HG02852 (cell line): ENCODE measurements around the gene RAI14.
"Not testable (repeated sequence)": the region's sequence is repeated elsewhere in the genome, so short reads cannot be mapped to it uniquely, and the experiment has no call there.

Experiments
- ATAC-seq: cut with Tn5 transposase; IDR thresholded peaks from one replicate; pipeline ENCODE4 v1.9.1; 2021; ENCODE audit warnings: mild to moderate bottlenecking, moderate library complexity; ENCODE audit not compliant: unreplicated experiment

RAI14 gene

DNA sequence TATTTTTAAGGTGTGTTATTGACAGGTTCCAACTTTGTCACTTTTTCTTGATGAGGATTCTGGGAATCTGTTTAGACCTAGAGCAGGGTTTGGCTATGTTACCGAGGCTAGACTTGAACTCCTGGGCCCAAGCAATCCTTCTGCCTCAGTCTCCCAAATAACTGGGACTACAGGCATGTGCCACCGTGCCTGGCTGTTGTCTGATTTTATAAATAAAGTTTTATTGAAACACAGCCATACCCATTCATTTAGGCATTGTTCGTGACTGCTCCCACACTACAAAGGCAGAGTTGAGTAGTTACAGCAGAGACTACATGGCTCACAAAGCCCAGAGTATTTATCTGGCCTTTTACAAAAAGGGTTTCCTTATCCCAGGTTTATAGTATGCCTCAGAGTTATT lies 102.4 kb downstream of the RAI14 start:
- no peak for ATAC-seq

DNA sequence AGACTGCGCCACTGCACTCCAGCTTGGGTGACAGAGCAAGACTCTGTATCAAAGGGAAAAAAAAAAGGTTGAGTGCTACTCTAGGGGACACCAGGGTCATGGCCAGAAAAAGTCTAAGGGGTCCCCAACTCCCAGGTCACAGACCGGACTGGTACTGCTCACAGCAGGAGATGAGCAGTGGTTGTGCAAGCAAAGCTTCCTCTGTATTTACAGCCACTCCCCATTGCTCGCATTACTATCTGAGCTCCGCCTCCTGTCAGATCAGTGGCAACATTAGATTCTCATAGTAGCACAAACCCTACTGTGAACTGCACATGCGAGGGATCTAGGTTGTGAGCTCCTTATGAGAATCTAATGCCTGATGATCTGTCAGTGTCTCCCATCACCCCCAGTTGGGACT lies 103.1 kb downstream of the RAI14 start:
- not testable (repeated sequence) for ATAC-seq

DNA sequence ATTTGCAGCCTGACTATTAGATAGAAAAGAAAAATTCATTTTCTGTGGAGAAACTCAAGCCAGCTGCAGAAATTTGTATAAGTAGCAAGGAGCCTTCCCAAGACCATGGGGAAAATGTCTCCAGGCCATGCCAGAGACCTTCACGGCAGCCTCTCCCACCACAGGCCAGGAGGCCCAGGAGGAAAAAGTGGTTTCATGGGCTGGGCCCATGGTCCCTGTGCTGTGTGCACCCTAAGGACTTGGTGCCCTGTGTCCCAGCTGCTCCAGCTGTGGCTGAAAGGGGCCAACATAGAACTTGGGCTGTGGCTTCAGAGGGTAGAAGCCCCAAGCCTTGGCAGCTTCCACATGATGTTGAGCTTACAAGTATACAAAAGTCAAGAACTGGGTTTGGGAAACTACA lies 109.5 kb downstream of the RAI14 start:
- ATAC-seq: no peak

DNA sequence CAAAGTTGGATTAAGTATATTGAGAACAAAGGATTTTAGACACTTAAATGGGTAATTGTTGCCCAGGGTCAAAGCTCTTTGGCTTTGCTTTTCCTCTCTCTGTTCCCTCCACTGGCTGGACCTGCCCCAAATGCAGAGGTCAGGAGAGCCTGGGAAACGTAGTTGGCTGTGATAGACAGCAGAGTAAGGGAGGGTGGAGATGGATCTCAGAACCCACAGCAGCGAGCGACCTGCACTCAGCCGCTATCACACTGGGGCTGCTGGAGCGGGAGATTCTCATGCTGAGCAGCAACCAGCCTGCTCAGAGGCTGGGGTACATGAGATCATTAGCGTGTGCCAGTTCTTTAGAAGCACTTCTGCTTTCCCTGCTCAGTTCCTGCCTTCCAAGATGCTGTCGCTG lies 111.1 kb downstream of the RAI14 start:
- ATAC-seq: no peak

DNA sequence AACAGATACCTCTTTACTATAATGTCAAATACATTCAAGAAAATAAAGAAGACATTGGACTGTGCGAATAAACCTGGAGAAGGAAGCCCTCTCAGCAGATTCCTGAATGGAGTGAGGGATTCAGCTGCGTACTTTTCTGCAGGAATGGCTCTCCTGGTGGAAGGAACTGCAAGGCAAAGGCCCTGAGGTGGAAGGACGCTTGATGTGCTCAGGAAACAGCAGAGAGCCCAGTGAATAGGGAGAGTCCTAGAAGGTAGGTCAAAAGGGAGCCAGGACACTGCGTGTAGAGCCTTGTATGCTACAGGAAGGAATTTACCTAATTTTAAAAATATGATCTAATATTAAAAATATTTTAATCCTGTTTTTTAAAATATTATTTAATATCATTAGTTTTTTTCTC lies 114.4 kb downstream of the RAI14 start:
- ATAC-seq: no peak

DNA sequence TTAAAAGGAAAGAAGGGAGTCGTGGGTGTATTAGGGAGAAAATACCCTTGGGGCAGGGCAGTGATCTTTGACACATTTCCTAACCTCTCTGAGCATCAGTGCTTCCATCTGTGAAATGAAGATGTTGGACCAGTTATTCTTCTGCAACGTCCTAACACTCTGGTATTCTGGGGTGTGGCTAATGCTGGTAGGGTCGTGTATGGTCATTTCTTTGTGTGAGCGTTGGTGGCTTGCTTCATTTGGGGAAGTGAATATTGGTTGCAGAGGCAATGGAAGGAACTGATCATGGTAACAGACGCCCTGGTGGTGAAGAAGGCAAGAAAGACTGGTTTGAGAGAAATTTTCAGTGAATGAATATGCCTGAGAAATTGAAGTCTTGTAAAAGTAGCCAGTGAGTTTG lies 114.9 kb downstream of the RAI14 start:
- no peak for ATAC-seq

DNA sequence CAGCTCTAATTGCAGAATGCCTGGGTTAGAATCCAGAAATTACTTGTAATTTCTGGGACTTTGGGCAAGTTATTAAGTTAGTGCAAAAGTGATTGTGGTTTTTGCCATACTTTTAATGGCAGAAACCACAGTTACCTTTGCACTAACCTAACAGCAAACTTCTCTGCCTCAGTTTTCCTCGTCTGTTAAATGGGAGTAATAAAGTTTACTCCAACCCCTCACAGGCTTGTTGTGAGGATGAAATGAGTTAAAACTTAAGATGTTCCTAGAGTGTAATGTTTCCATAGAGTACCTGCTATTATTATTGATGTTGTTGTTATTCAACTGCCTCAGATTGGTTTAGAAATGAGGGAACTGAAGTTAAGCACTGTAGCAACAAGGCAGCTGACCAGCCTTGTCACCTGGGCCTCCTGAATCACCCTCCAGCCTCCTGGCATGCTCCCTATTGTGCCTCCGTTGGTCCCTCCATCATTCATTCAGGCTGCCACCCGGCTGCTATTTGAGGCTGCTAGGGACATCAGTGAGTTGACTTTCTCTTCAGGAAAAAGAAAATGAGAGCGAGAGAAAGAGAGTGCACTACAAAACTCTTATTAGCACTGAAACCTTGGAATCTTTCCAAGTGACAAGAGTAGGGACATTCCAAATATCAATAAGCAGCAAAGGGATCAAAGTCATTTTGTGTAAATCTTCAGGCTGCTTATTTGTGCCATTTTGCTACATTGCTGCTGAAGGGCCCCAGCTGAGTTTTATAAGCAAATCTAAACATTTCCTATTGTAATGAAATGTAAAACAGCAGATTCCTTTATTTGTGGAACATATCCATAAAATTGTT lies 116.4 kb downstream of the RAI14 start:
- no peak for ATAC-seq

DNA sequence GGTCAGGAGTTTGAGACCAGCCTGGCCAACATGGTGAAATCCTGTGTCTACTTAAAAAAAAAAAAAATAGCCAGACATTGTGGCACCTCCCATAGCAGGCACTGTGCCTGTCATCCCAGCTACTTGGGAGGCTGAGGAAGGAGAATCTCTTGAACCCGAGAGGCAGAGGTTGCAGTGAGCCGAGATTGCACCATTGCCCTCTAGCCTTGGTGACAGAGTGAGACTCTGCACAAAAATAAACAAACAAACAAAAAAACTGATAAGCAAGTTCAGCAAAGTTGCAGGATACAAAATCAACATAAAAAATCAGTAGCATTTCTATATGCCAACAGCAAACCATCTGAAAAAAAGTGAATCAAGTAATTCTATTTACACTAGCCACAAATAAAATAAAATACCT lies 118.0 kb downstream of the RAI14 start:
- no peak for ATAC-seq

DNA sequence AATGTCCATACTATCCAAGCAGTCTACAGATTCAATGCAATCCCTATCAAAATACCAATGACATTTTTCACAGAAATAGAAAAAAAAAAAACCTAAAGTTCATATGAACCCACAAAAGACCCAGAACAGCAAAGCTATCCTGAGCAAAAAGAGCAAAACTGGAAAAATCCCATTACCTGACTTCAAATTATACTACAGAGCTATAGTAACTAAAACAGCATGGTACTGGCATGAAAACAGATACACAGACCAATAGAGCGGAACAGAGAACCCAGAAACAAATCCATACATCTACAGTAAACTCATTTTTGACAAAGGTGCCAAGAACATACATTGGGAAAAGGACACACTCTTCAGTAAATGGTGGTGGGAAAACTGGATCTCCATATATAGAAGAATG lies 118.5 kb downstream of the RAI14 start:
- ATAC-seq: not testable (repeated sequence)

DNA sequence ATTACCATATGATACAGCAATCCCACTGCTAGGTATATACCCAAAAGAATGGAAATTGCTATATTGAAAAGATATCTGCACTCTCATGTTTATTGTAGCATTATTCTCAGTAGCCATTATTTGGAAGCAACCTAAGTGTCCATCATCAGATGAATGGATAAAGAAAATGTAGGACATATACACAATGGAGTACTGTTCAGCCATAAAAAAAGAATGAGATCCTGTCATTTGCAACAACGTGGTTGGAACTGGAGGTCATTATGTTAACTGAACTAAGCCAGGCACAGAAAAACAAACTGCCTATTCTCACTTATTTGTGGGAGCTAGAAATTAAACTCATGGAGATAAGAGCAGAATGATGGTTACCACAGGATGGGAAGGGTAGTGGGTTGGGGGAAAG lies 119.8 kb downstream of the RAI14 start:
- no peak for ATAC-seq

DNA sequence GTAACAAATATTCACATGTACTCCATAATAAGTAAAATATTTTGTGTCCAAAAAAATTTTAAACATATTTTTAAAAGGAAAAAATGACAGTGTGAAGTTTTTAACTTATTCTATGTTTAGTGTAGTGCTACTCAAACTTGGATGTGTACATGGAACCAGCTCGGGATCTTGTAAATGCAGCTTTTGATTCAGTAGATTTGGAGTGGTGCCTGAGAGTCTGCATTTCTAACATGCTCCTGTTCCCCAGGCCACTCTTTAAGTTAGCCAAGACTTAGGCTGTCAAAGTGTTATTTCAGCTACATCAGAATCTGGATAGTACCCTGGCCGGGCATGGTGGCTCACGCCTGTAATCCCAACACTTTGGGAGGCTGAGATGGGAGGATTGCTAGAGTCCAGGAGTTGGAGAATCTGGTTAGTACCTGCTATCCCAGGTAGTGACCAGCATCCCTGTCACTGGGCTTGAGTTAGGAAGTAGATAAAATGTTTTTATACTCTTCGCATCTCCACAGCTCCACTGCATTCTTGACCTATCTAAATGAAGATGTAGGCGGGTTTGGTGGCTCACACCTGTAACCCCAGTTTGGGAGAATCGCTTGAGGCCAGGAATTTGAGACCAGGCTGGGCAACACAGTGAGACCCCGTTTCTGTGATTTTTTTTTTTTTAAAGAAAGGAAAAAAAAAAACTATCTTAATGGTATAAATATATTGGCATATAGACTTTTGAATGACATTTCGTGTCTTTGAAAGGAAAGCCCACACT lies 122.1 kb downstream of the RAI14 start:
- no peak for ATAC-seq

DNA sequence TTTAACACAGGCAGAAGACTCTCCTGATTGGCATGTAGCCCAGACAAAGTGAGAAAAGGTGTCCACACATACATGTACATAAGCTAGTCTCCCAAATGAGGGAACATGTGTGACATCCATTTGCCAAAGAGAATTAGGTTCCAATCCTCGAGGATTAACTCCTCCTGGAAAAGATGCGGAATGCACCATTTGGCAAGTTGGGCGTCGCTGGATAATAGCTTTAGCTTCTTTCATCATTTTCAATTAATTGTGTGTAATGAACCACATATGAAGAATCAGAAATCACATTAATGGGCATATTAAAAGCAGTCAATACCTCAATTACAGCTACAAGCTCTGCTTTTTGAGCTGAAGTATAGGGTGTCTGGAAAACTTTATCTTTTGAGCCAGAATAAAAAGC lies 127.8 kb downstream of the RAI14 start:
- ATAC-seq: not testable (repeated sequence)

DNA sequence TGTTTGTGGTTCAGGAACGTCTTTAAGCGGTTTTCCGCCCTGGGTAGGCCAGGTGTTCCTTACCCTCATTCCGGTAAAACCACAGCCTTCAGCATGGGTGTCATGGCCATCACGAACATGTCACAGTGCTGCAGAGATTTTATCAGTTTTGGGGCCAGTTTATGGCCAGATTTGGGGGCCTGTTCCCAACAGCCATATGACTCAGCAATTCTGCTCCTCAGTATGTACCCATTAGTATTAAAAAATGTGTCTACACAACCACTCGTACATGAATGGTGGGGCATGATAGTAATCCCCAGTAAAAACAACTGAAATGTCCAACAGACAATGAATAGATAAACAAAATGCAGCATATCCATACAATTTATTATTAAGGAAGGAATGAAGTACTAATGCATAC lies 130.9 kb downstream of the RAI14 start:
- ATAC-seq: no peak

DNA sequence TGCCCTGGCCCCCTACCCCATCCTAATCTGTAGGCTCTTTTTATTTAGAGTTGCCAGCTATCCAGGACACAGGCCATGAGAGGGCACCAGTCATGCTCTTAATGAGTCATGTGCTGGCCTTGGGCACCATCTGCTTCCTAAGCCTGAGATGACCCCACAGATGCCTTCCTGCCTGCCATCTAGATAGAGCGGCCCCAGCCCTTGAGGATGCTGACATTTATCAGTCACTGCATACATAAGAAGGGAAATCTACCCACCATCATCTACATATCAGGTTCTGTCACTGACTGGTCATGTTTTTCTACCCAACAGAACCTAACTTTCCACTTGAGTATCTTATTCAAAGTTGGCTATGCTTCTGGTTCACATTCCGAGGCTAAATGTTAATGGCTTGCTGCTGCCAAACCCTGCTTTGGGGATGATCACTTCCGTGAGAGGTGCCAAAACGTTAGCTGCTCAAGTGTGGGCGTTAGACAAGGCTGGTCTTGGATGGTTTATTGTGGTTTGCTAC lies 132.9 kb downstream of the RAI14 start:
- ATAC-seq: no peak

DNA sequence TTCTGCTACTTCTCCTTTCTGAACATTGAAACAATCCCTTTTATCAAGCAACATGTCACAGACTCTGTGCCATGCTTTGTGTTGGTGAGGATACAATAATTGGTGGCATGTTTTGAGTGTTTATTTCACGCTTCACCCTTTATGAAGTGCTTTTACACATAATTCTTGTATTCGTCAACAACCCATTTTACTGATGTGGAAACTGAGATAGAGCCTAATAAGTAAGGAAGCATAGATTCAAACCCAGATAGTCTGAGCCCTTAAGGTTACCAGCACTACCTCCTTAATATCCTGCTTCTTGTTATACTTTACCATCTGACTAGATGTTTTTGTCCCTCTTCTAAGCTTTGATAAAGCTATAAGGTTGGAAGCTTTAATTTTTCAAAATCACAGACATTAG lies 133.5 kb downstream of the RAI14 start:
- ATAC-seq: no peak

DNA sequence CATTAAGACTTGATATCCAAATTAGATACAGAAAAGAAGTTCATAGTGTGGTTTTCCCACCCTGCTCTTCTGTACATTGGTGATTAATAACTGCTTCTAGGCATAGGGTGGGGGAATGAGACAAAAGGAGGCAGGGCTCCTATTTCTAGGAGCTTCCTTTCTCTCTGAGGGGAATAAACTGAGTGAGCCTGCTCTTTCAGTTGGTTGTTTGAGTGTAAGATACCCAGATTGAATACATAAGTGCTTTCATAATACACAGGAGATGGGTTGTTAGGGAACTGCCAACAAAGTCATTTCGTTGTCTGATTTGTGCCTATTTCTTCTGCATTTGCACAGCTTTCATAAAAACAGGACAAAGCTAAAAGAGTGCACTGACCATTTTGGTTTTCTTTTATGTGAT lies 133.9 kb downstream of the RAI14 start:
- ATAC-seq: no peak

DNA sequence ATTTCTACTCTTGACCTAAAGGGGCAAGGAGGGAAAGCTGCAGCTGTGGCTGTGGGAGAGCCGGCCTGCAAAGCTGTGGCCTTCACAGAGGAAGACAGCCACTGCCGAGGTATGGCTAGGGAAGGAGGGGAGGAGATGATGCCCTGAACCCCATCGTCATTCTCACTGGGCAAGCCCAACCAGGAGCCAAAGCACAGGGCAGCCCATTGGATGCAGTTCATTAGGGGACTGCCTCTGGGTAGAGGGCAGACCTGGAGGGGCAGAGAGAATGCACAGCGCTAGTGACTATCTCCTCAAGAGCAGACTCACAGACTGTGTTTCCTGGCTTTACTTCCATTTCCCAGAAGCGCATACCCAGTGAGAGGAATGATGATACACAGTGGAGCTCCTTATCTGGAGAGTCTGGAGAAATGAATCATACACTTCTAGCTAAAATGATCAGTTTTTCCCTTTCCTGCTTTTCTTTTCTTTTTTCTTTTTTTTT lies 135.7 kb downstream of the RAI14 start:
- ATAC-seq: no peak

DNA sequence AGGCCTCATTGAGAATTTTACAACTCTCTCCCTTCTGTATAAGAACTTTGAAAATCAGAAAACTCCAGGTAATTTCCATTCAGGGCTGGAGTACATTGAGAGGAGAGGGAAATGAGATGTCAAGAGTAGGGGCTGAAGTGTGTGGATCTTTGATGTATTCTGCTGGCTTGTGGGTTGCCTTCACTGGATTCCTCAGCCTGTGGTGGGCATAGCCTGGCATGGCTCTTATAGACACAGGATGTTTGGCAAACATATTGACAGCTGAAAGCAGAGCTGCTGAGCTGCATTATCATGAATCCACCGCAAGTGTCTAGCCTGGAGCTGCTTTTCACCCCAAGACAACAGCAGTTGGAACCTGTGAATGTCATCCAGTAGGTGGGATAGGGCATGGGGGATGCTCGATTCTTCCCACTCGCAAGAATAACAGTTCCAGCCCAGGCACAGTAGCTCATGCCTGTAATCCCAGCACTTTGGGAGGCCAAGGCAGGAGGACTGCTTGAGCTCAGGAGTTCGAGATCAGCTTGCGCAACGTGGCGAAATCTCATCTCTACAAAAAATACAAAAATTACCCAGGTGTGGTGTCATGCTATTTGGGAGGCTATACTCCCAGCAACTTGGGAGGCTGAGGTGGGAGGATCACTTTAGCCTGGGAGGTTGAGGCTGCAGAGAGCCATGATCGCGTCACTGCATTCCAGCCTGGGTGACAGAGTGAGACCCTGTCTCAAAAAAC lies 146.9 kb downstream of the RAI14 start:
- no peak for ATAC-seq

DNA sequence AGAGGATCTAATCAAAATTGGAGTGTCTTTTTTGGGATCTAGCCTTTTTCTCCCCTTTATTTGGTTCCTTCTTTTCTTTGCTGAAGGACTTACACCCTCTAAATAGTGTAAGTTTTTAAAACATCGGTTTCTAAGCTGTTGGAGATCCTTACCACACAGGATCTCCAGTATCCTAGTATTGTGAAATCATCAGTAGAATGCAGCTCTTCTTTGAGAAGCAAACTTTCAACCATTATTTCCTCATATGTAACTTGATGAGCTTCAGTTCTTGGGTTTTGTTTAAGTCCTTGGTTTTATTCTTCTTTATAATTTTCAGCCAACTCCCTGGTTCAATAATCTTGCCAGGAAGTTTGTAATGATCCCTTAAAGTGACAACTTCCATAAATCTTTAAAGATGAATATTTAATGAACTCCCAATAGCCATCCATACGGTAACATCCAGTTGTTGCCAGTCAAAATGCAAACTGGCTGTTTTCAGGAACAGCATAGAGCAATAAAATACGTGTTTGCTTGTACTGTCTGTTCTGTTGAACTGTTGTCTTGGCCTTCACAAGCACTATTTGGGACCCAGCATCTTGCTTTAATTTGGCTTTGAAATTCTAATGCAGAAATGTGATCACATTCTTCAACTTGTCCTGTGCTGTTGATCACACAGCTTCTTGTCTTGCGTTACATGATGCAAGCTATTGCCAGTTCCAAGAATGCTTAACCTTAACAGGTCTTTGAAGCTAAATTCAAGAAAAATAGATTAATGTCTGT lies 148.0 kb downstream of the RAI14 start:
- no peak for ATAC-seq

DNA sequence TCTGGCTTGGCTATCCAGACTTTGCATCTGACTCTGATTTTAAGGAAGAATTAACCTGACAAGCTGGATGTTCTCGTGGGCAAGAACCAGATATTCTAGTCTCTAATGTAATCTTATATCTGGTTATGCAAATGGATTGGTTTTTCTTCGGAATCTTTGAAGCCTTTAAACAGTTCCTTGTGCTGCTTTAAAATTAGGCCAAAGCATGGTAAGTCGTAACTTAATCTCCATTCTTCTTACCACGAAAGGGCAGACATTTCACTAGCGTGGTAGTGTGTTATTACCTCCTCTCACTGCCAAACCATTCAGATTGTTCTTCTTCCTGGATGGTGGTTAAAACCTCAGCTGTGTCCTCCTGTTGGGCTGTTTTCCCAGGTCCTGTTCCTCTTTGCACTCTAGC lies 148.8 kb downstream of the RAI14 start:
- no peak for ATAC-seq

DNA sequence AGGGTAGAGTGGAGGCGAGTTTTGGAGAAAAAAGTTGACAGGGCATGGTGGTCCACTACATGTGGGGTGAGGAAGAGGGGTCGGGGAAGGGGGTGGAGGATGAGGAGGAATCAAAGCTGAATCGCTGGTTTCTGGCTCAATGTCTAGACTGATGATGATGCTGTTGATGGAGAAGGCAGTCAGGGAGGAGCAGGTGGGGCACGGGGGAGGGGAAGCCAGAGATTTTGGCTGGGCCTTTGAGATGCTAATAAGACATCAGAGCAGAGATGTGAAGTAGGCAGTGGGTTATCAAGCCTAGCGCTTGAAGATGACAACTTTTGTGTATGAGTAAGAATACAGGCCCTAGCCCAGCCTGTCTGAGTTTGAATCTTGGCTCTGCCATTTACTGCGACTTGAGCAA lies 150.4 kb downstream of the RAI14 start:
- ATAC-seq: no peak
